Measurements from ENCODE around the gene GALNT16. TPM values are rescaled to one million over a fixed set of nuclear protein-coding genes. Genes with fewer than 3 reads are reported as not detected.

GALNT16 gene
- total RNA-seq, 1 donor from 2014 or later, result 3.5 TPM

- Histone ChIP-seq H3K27me3 (ENCODE audit: low read depth) (no peaks in the 10 kb centered on the region), H3K27ac (no peak overlapping the region), H3K36me3 (peaks cover 5% of the 10 kb centered on the region), H3K4me1 (peaks cover 8% of the 10 kb centered on the region), H3K4me3 (no peak overlapping the region), H3K9me3 (no peaks in the 10 kb centered on the region)
- no peak for TF ChIP-seq CTCF (IDR thresholded peaks at IDR 0.05)
- ATAC-seq (no peak), DNase-seq (no peak)
- intact Hi-C loops (cut with DNase I), result no loop called here
Observed at GRCh38 chr14:69246331-69246730, 13.6 kb upstream of the GALNT16 start.

GRCh38 chr14:69247676-69248440 is 12.1 kb upstream of the GALNT16 start:
- H3K27me3 ChIP-seq (ENCODE audit: low read depth), result no peaks in the 10 kb centered on the region
- peaks cover under 1% of the 10 kb centered on the region for H3K4me1 ChIP-seq
- no peak overlapping the region for H3K4me3 ChIP-seq
- DNase-seq (no peak), ATAC-seq (peak; percentile 30 to 32)
- intact Hi-C loops (cut with DNase I), result no loop called here
- no peaks in the 10 kb centered on the region for H3K9me3 ChIP-seq
- no peaks in the 10 kb centered on the region for H3K36me3 ChIP-seq
- no peak for TF ChIP-seq CTCF (IDR thresholded peaks at IDR 0.05)
- no peak overlapping the region for H3K27ac ChIP-seq

GRCh38 chr14:69249603-69250002 is 10.4 kb upstream of the GALNT16 start:
- Histone ChIP-seq H3K4me1 (no peaks in the 10 kb centered on the region), H3K27ac (no peak overlapping the region), H3K9me3 (no peaks in the 10 kb centered on the region), H3K4me3 (no peak overlapping the region), H3K36me3 (no peaks in the 10 kb centered on the region), H3K27me3 (ENCODE audit: low read depth) (no peaks in the 10 kb centered on the region)
- ATAC-seq, result no peak
- intact Hi-C loops (cut with DNase I), result no loop called here
- no peak for DNase-seq
- TF ChIP-seq CTCF (IDR thresholded peaks at IDR 0.05), result no peak

- Histone ChIP-seq H3K27me3 (ENCODE audit: low read depth) (peaks cover 2% of the 10 kb centered on the region), H3K36me3 (no peaks in the 10 kb centered on the region), H3K27ac (no peak overlapping the region), H3K4me3 (no peak overlapping the region), H3K9me3 (no peaks in the 10 kb centered on the region), H3K4me1 (no peaks in the 10 kb centered on the region)
- ATAC-seq, result no peak
- no peak for TF ChIP-seq CTCF (IDR thresholded peaks at IDR 0.05)
- intact Hi-C loops (cut with DNase I), result no loop called here
- no peak for DNase-seq
Observed at GRCh38 chr14:69252851-69253250, 7.1 kb upstream of the GALNT16 start.

GRCh38 chr14:69259168-69259526 is 811 bp upstream of the GALNT16 start:
- intact Hi-C loops (cut with DNase I), result no loop called here
- Histone ChIP-seq H3K36me3 (no peaks in the 10 kb centered on the region), H3K27me3 (ENCODE audit: low read depth) (peaks cover 61% of the 10 kb centered on the region), H3K9me3 (no peaks in the 10 kb centered on the region), H3K4me3 (peak overlapping the region; percentile 59), H3K4me1 (peaks cover 8% of the 10 kb centered on the region), H3K27ac (no peak overlapping the region)
- DNase-seq, result no peak
- no peak for ATAC-seq
- TF ChIP-seq CTCF (IDR thresholded peaks at IDR 0.05), result no peak

Data from lower lobe of right lung (tissue), 2 donors.